CD4-positive, alpha-beta T cell treated with Interleukin-2 at 100 ng/mL for 4 hours (primary cell): ENCODE data around the gene LRRC3C.

Experiments used
- DNase-seq: peaks from one replicate; pipeline ENCODE4 v3.0.0-alpha.2; 2020; ENCODE audit warnings: low spot score

The LRRC3C gene

GRCh38 chr17:39975801-39976200 is 48.3 kb downstream of the LRRC3C start:
- DNase-seq: no peak

GRCh38 chr17:39979016-39979670 is 51.6 kb downstream of the LRRC3C start:
- DNase-seq: no peak

GRCh38 chr17:39979893-39980350 is 52.4 kb downstream of the LRRC3C start:
- DNase-seq: no peak

- peak; percentile 100 for DNase-seq
Observed at GRCh38 chr17:39980351-39981206, 53.0 kb downstream of the LRRC3C start, which contains the start of gene PSMD3. TSS of gene PSMD3 (plus strand) at chr17:39980807. CDS start at chr17:39980971, 164 bp downstream.

GRCh38 chr17:39981207-39981741 is 53.7 kb downstream of the LRRC3C start:
- DNase-seq: no peak

GRCh38 chr17:39981766-39982375 is 54.3 kb downstream of the LRRC3C start:
- no peak for DNase-seq

GRCh38 chr17:39988206-39988810 is 60.8 kb downstream of the LRRC3C start:
- DNase-seq: no peak

- no peak for DNase-seq
Observed at GRCh38 chr17:39994448-39994847, 66.9 kb downstream of the LRRC3C start.
